Endothelial cell of umbilical vein (primary cell): ENCODE measurements around the gene FGD3. TPM values are rescaled to one million over a fixed set of nuclear protein-coding genes. Genes with fewer than 3 reads are reported as not detected.

Experiments used
- BruUV-seq: library from RNA; stranded (reverse); fragments of 400-500 nt; replicated peaks from 2 replicates; lab custom pipeline; 2021; lab: Mats Ljungman, UMichigan
- CTCF ChIA-PET: fragments of 300-600, 350-600 bp; sonication (Branson Sonifier 250); formaldehyde crosslinking; loops from one replicate; lab custom pipeline; 2021; ENCODE audit warnings: antibody characterized with exemption, inconsistent platforms; lab: Charles Lee
- POLR2A ChIA-PET: fragments of 300-600, 350-600 bp; sonication (Branson Sonifier 250); formaldehyde crosslinking; loops from one replicate; lab custom pipeline; 2021; ENCODE audit warnings: antibody characterized with exemption, inconsistent platforms; lab: Charles Lee
- DNase-seq: peaks from one replicate; pipeline ENCODE4 v3.0.0-alpha.2; 2011; ENCODE audit warnings: low read depth, low spot score
- FAIRE-seq: peaks from 2 replicates; lab custom pipeline; 2011; peaks lifted over from hg19 to GRCh38; lab: Jason Lieb, UNC
- H2AFZ ChIP-seq: 2 replicates; pipeline ENCODE4 v1.6.0; 2012; ENCODE audit warnings: low read depth, low read length, control low read depth, inconsistent platforms
- H3K27ac ChIP-seq: 2 replicates; pipeline ENCODE4 v1.5.1; 2011; ENCODE audit warnings: low read depth, mild to moderate bottlenecking, control low read depth, low read length, moderate library complexity; ENCODE audit not compliant: insufficient read depth
- H3K27me3 ChIP-seq, 2 experiments: 2 replicates each; pipeline versions ENCODE4 v1.6.0 to v1.6.1; 2011; ENCODE audit warnings: low read length in 2 of 2, mixed read lengths in 1 of 2; ENCODE audit not compliant: control insufficient read depth in 2 of 2, insufficient read depth in 2 of 2
- H3K36me3 ChIP-seq, 2 experiments: 2 replicates in 1 of 2; 3 replicates in 1 of 2; pipeline ENCODE4 v1.5.1; 2011; ENCODE audit warnings: low read length in 2 of 2, mild to moderate bottlenecking in 1 of 2, moderate library complexity in 1 of 2; ENCODE audit not compliant: control insufficient read depth in 2 of 2, insufficient read depth in 2 of 2; ENCODE audit errors: extremely low read depth in 1 of 2
- H3K4me1 ChIP-seq: 3 replicates; pipeline ENCODE4 v1.5.1; 2011; ENCODE audit warnings: mild to moderate bottlenecking, low read length; ENCODE audit not compliant: control insufficient read depth, insufficient read depth; ENCODE audit errors: extremely low read depth
- H3K4me2 ChIP-seq: 2 replicates; pipeline ENCODE4 v1.6.1; 2011; ENCODE audit warnings: low read length, control low read depth, mixed read lengths; ENCODE audit not compliant: insufficient read depth
- H3K4me3 ChIP-seq, 3 experiments: fragments of 200-600 bp in 1 of 3; sonication (generic), shearing (Covaris generic) in 1 of 3; replicated peaks in 1 of 3; 2 replicates each; pipeline ENCODE4 v1.5.1; 2011 to 2016; ENCODE audit warnings: control low read depth in 3 of 3, low read length in 3 of 3, mild to moderate bottlenecking in 2 of 3, inconsistent platforms in 1 of 3, low read depth in 1 of 3, moderate library complexity in 1 of 3; ENCODE audit not compliant: insufficient read depth in 1 of 3
- H3K79me2 ChIP-seq: 2 replicates; pipeline ENCODE4 v1.6.0; 2012; ENCODE audit warnings: low read length, inconsistent platforms; ENCODE audit not compliant: control insufficient read depth, insufficient read depth
- H3K9ac ChIP-seq: replicated peaks from 2 replicates; pipeline ENCODE3; 2011; ENCODE audit warnings: low read length, control low read depth; ENCODE audit not compliant: insufficient read depth; ENCODE audit errors: extremely low read depth
- H3K9me1 ChIP-seq: replicated peaks from 3 replicates; pipeline ENCODE4 v1.6.0; 2011; ENCODE audit warnings: mild to moderate bottlenecking, low read length; ENCODE audit not compliant: control insufficient read depth, insufficient read depth; ENCODE audit errors: extremely low read depth
- H3K9me3 ChIP-seq: replicated peaks from 2 replicates; pipeline ENCODE4 v1.5.1; 2012; ENCODE audit warnings: low read length, inconsistent platforms; ENCODE audit not compliant: control insufficient read depth, insufficient read depth
- H4K20me1 ChIP-seq: replicated peaks from 2 replicates; pipeline ENCODE3; 2011; ENCODE audit warnings: mild to moderate bottlenecking, low read length; ENCODE audit not compliant: control insufficient read depth, insufficient read depth; ENCODE audit errors: extremely low read depth
- EZH2 ChIP-seq: IDR thresholded peaks from 2 replicates; pipeline ENCODE4 v1.6.1; 2012; ENCODE audit warnings: borderline replicate concordance, low read depth, mild to moderate bottlenecking, moderate library complexity, low read length, inconsistent platforms; ENCODE audit not compliant: severe bottlenecking
- FOS ChIP-seq: IDR thresholded peaks from 2 replicates; pipeline ENCODE4 v1.6.1; 2011; ENCODE audit warnings: mild to moderate bottlenecking, low read length, moderate library complexity, borderline replicate concordance; ENCODE audit not compliant: insufficient read depth
- GATA2 ChIP-seq: IDR thresholded peaks from 2 replicates; pipeline ENCODE4 v1.7.0; 2011; ENCODE audit warnings: low read depth, mild to moderate bottlenecking, moderate library complexity, mixed read lengths, low read length; ENCODE audit not compliant: insufficient read length, insufficient read depth
- JUN ChIP-seq: IDR thresholded peaks from 2 replicates; pipeline ENCODE4 v1.6.1; 2011; ENCODE audit warnings: borderline replicate concordance, low read depth; ENCODE audit not compliant: insufficient read length, insufficient read depth
- MYC ChIP-seq: IDR thresholded peaks from one replicate; pipeline ENCODE4 v1.6.1; 2011; ENCODE audit warnings: mild to moderate bottlenecking, low read depth, low read length
- POLR2A ChIP-seq: IDR thresholded peaks from 2 replicates; pipeline ENCODE4 v1.6.1; 2012; ENCODE audit warnings: low read depth, mild to moderate bottlenecking, control low read depth, low read length
- POLR2AphosphoS5 ChIP-seq: IDR thresholded peaks from 2 replicates; pipeline ENCODE4 v1.6.1; 2012; ENCODE audit warnings: low read depth, mild to moderate bottlenecking, control low read depth, low read length, moderate library complexity; ENCODE audit not compliant: insufficient read depth
- dilution Hi-C: fragments of 300-500 bp; cut with MboI; formaldehyde crosslinking; loops from one replicate; pipeline ENCODE4 v1.15.0; 2019; ENCODE audit warnings: low sequenced_read_pairs; ENCODE audit not compliant: extremely low pct_ligation_motif_present
- intact Hi-C: fragments of 100-400 bp; cut with micrococcal nuclease; formaldehyde crosslinking; loops from one replicate; pipeline ENCODE4 v1.10.0; 2022
- polyA plus RNA-seq, 4 experiments: library from polyadenylated mRNA; depleted of rRNA in 3 of 4; stranded (reverse) in 3 of 4; unstranded in 1 of 4; fragments of >200 nt; gene quantifications; 2 replicates each; pipeline versions ENCODE4 v1.2.1 to v1.2.3, GENCODE V29; 2011 to 2012; ENCODE audit warnings: missing spikeins in 1 of 4
- total RNA-seq: library from RNA; stranded (reverse); gene quantifications from 2 replicates; pipeline ENCODE4 v1.2.3, GENCODE V29; 2021
- TF ChIP-seq, protein P1 (sequence below): IDR thresholded peaks from 2 replicates; pipeline ENCODE4 v1.6.1; 2011; ENCODE audit not compliant: insufficient read depth, insufficient read length
- TF ChIP-seq, protein P2 (sequence below), 2 donors: IDR thresholded peaks; 1 replicate in 1 of 2; 2 replicates in 1 of 2; pipeline ENCODE4 v1.5.1; 2011; ENCODE audit warnings: low read length in 2 of 2, mild to moderate bottlenecking in 2 of 2, moderate library complexity in 2 of 2, control low read depth in 1 of 2, inconsistent platforms in 1 of 2, low read depth in 1 of 2; ENCODE audit not compliant: insufficient read depth in 1 of 2; ENCODE audit errors: extremely low read depth in 1 of 2

The FGD3 gene
- total and polyA plus RNA-seq, 2 donors (not counting 3 experiments of a cell fraction or from before 2014, with no cell fraction given), result not detected

DNA sequence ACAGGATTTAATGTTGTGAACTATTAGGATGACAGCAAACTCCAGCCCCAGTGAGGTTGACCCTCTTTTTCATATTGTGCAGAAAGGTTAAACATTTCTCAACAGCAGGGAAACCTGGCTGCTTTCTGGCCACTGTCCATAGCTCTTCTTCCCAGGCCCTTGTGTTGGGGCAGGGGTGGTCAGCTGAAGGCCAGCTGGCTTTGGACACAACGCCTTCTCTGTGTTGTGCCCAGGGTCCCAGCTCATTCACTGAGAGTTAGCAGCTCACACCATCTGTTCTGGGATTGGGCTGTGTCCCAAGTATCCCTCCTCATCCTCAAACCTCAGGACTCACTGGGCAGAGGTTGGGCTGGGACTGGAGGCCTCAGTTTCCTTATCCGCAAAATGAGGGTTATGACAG lies 1.3 kb downstream of the FGD3 start:
- intact Hi-C loops, result no loop called here
- no TSS peak for BruUV-seq
- H3K9ac ChIP-seq, result no peak overlapping the region
- FAIRE-seq (no peak), DNase-seq (no peak)
- no peaks in the 10 kb centered on the region for H4K20me1 ChIP-seq
- H3K9me1 ChIP-seq, result no peaks in the 10 kb centered on the region
- no peak overlapping the region for H3K4me2 ChIP-seq
- H3K27me3 ChIP-seq, result peaks cover 15 to 21% of the 10 kb centered on the region in 2 experiments
- TF ChIP-seq MYC, result no peak
- TF ChIP-seq POLR2AphosphoS5, result no peak
- TF ChIP-seq JUN, result no peak
- no peak for TF ChIP-seq GATA2
- TF ChIP-seq, protein P1, sequence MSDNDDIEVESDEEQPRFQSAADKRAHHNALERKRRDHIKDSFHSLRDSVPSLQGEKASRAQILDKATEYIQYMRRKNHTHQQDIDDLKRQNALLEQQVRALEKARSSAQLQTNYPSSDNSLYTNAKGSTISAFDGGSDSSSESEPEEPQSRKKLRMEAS, result no peak
- no peak for TF ChIP-seq POLR2A
- no peak for TF ChIP-seq FOS
- no peak for TF ChIP-seq EZH2
- TF ChIP-seq, protein P2, sequence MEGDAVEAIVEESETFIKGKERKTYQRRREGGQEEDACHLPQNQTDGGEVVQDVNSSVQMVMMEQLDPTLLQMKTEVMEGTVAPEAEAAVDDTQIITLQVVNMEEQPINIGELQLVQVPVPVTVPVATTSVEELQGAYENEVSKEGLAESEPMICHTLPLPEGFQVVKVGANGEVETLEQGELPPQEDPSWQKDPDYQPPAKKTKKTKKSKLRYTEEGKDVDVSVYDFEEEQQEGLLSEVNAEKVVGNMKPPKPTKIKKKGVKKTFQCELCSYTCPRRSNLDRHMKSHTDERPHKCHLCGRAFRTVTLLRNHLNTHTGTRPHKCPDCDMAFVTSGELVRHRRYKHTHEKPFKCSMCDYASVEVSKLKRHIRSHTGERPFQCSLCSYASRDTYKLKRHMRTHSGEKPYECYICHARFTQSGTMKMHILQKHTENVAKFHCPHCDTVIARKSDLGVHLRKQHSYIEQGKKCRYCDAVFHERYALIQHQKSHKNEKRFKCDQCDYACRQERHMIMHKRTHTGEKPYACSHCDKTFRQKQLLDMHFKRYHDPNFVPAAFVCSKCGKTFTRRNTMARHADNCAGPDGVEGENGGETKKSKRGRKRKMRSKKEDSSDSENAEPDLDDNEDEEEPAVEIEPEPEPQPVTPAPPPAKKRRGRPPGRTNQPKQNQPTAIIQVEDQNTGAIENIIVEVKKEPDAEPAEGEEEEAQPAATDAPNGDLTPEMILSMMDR (IDR thresholded peaks at IDR 0.05; ENCODE audit: extremely low read depth in 1 of 2, insufficient read depth in 1 of 2, low read depth in 1 of 2, low read length in 2 of 2), result no peak
- H3K36me3 ChIP-seq, result no peaks in the 10 kb centered on the region
- no peak overlapping the region for H3K27ac ChIP-seq
- dilution Hi-C loops, result no loop called here
- ChIA-PET POLR2A (no interaction called here), CTCF (interaction anchor here (0.7 kb wide), 1 partner anchor 160 kb away, joined by 3 read pairs; no protein-coding TSS in a partner anchor)
- no peaks in the 10 kb centered on the region for H3K79me2 ChIP-seq
- H3K4me3 ChIP-seq, result no peak overlapping the region
- no peak overlapping the region for H2AFZ ChIP-seq
- H3K9me3 ChIP-seq, result no peaks in the 10 kb centered on the region
- H3K4me1 ChIP-seq, result no peaks in the 10 kb centered on the region
